NCI-H460 (cell line): ENCODE measurements around the gene MSI1. TPM values are rescaled to one million over a fixed set of nuclear protein-coding genes. Genes with fewer than 3 reads are reported as not detected.
A peak's percentile ranks its signal among the peaks of the same experiment; 100 is the strongest.
"Not testable (repeated sequence)": the region's sequence is repeated elsewhere in the genome, so short reads cannot be mapped to it uniquely, and the experiment has no call there.

Source experiments
- DNase-seq: peaks from one replicate; pipeline ENCODE4 v3.0.0-alpha.2; 2016; ENCODE audit warnings: low read depth; ENCODE audit errors: extremely low read depth
- total RNA-seq: library from RNA; depleted of rRNA; stranded (reverse); fragments of >200 nt; shearing (Covaris generic); gene quantifications from 2 replicates; pipeline ENCODE4 v1.2.3, GENCODE V29; 2014

The MSI1 gene
- total RNA-seq, 1 experiment from 2014 or later: 0.17 TPM

GRCh38 chr12:120358412-120359100 lies 10.4 kb downstream of the MSI1 start:
- DNase-seq: no peak

GRCh38 chr12:120357104-120357503 lies 11.9 kb downstream of the MSI1 start:
- DNase-seq: no peak

- DNase-seq: peak; percentile 73
Observed at GRCh38 chr12:120356567-120357030, 12.4 kb downstream of the MSI1 start.

GRCh38 chr12:120353556-120354317 lies 15.2 kb downstream of the MSI1 start:
- no peak for DNase-seq

- no peak for DNase-seq
Observed at GRCh38 chr12:120353136-120353535, 15.8 kb downstream of the MSI1 start.

- DNase-seq: no peak
Observed at GRCh38 chr12:120352117-120352516, 16.8 kb downstream of the MSI1 start.

- no peak for DNase-seq
Observed at GRCh38 chr12:120350576-120351350, 18.2 kb downstream of the MSI1 start.

GRCh38 chr12:120347766-120348165 lies 21.2 kb downstream of the MSI1 start:
- no peak for DNase-seq

- no peak for DNase-seq
Observed at GRCh38 chr12:120346681-120347080, 22.3 kb downstream of the MSI1 start.

- no peak for DNase-seq
Observed at GRCh38 chr12:120346031-120346430, 22.9 kb downstream of the MSI1 start.

GRCh38 chr12:120343692-120344091 lies 25.3 kb downstream of the MSI1 start:
- no peak for DNase-seq

- DNase-seq: no peak
Observed at GRCh38 chr12:120343039-120343537, 25.9 kb downstream of the MSI1 start.

GRCh38 chr12:120342175-120343038 lies 26.6 kb downstream of the MSI1 start:
- DNase-seq: no peak

GRCh38 chr12:120339256-120339655 lies 29.7 kb downstream of the MSI1 start:
- DNase-seq: no peak

GRCh38 chr12:120337730-120338129 lies 31.2 kb downstream of the MSI1 start:
- no peak for DNase-seq

GRCh38 chr12:120336392-120336791 lies 32.6 kb downstream of the MSI1 start:
- not testable (repeated sequence) for DNase-seq

- peak; percentile 30 for DNase-seq
Observed at GRCh38 chr12:120335447-120335846, 33.5 kb downstream of the MSI1 start.

GRCh38 chr12:120332523-120332922 lies 36.4 kb downstream of the MSI1 start:
- DNase-seq: no peak

GRCh38 chr12:120332041-120332440 lies 36.9 kb downstream of the MSI1 start:
- DNase-seq: no peak

- DNase-seq: no peak
Observed at GRCh38 chr12:120331390-120331789, 37.6 kb downstream of the MSI1 start.
